ENCODE results near the gene FAF1. TPM values are rescaled to one million over a fixed set of nuclear protein-coding genes. Genes with fewer than 3 reads are reported as not detected.

FAF1 gene
- total and polyA plus RNA-seq, 9 of the 15 experiments (the other 6 are each of a cell fraction or from before 2014, with no cell fraction given), result 48.7 to 225 (median 118) TPM

DNA sequence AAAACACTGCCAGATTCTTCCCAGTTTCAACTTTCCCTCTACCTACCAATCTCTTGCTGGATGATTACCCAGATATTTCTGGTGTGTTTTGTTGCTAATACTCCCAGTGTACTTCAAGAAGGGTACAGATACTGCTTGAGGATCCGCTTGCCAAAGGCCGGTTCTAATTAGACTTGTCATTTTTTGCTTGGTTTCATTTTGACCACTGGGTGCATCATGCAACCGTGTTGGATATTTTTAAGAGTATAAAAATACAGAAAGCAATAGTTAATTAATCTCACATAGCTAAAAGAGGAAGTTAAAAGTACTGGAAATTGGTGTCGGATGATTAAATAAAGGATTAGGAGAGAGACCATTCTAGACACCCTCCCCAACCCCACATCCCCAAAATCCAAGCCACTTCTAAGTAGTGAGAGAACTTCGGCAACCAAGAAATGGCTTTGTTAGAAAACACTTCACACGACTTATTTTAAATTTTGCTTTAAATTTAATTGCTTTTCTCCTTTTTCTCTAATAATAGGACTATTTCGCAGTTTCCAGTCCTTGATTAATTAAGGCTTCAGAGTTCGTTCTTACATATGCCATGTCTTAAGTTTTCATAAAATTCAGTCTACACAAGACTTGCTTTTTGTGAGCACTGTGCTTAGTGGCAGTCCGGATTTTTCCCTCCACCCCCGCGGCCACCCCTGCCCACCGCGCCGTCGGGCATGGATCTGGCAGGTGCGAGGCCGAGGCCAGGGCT, 7.5 kb upstream of the FAF1 start (continued):
- TF ChIP-seq, protein P1, sequence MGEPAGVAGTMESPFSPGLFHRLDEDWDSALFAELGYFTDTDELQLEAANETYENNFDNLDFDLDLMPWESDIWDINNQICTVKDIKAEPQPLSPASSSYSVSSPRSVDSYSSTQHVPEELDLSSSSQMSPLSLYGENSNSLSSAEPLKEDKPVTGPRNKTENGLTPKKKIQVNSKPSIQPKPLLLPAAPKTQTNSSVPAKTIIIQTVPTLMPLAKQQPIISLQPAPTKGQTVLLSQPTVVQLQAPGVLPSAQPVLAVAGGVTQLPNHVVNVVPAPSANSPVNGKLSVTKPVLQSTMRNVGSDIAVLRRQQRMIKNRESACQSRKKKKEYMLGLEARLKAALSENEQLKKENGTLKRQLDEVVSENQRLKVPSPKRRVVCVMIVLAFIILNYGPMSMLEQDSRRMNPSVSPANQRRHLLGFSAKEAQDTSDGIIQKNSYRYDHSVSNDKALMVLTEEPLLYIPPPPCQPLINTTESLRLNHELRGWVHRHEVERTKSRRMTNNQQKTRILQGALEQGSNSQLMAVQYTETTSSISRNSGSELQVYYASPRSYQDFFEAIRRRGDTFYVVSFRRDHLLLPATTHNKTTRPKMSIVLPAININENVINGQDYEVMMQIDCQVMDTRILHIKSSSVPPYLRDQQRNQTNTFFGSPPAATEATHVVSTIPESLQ (CRISPR knock-in tag; IDR thresholded peaks at IDR 0.05), result no peak
- TF ChIP-seq ZNF3 (CRISPR knock-in tag; IDR thresholded peaks at IDR 0.05) (no peak), BDP1 (IDR thresholded peaks at IDR 0.05; ENCODE audit: insufficient read depth, insufficient read length) (no peak), MTA1 (IDR thresholded peaks at IDR 0.05; ENCODE audit: borderline replicate concordance) (0 out of 2 replicates have a peak, but pooled peaks have one; percentile 25), NCOA2 (IDR thresholded peaks at IDR 0.05; ENCODE audit: partially characterized antibody in 2 of 2) (no peak), ILF3 (IDR thresholded peaks at IDR 0.05; ENCODE audit: borderline replicate concordance) (peak; percentile 23; the same call in 1 of the 2 replicates), C11orf30 (IDR thresholded peaks at IDR 0.05; ENCODE audit: low read depth) (no peak), RCOR1 (IDR thresholded peaks at IDR 0.05; ENCODE audit: borderline replicate concordance in 1 of 2, low read depth in 2 of 2, low read length in 2 of 2) (no peak), ZNF75A (CRISPR knock-in tag; IDR thresholded peaks at IDR 0.05) (peak; percentile 10; the same call in 1 of the 2 replicates), FUS (optimal IDR thresholded peaks at IDR 0.05; ENCODE audit: low read depth, low read length) (no peak), NCOA6 (IDR thresholded peaks at IDR 0.05) (no peak; the same call in 1 of the 2 replicates), ELF4 (CRISPR knock-in tag; IDR thresholded peaks at IDR 0.05) (no peak), MED1 (CRISPR knock-in tag; IDR thresholded peaks at IDR 0.05; ENCODE audit: borderline replicate concordance) (no peak), TRIM24 (IDR thresholded peaks at IDR 0.05) (no peak), GTF2E2 (tag; IDR thresholded peaks at IDR 0.05) (no peak), ZNF282 (CRISPR knock-in tag; IDR thresholded peaks at IDR 0.05) (no peak), SETDB1 (IDR thresholded peaks at IDR 0.05; ENCODE audit: low read length) (no peak), THRAP3 (IDR thresholded peaks at IDR 0.05; ENCODE audit: borderline replicate concordance) (peak; percentile 75; the same call in 1 of the 2 replicates), BACH1 (tag; IDR thresholded peaks at IDR 0.05) (no peak)
- TF ChIP-seq, protein P2, sequence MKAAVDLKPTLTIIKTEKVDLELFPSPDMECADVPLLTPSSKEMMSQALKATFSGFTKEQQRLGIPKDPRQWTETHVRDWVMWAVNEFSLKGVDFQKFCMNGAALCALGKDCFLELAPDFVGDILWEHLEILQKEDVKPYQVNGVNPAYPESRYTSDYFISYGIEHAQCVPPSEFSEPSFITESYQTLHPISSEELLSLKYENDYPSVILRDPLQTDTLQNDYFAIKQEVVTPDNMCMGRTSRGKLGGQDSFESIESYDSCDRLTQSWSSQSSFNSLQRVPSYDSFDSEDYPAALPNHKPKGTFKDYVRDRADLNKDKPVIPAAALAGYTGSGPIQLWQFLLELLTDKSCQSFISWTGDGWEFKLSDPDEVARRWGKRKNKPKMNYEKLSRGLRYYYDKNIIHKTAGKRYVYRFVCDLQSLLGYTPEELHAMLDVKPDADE (conservative IDR thresholded peaks at IDR 0.05; ENCODE audit: control insufficient read depth, low read depth, low read length), result no peak
- TF ChIP-seq, protein P3, sequence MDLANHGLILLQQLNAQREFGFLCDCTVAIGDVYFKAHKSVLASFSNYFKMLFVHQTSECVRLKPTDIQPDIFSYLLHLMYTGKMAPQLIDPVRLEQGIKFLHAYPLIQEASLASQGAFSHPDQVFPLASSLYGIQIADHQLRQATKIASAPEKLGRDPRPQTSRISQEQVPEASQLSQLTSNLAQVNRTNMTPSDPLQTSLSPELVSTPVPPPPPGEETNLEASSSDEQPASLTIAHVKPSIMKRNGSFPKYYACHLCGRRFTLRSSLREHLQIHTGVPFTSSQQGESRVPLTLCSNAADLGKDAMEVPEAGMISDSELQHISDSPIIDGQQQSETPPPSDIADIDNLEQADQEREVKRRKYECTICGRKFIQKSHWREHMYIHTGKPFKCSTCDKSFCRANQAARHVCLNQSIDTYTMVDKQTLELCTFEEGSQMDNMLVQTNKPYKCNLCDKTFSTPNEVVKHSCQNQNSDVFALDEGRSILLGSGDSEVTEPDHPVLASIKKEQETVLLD (IDR thresholded peaks at IDR 0.05), result 0 out of 2 replicates have a peak, but pooled peaks have one; percentile 29
- TF ChIP-seq, protein P4, sequence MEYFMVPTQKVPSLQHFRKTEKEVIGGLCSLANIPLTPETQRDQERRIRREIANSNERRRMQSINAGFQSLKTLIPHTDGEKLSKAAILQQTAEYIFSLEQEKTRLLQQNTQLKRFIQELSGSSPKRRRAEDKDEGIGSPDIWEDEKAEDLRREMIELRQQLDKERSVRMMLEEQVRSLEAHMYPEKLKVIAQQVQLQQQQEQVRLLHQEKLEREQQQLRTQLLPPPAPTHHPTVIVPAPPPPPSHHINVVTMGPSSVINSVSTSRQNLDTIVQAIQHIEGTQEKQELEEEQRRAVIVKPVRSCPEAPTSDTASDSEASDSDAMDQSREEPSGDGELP (CRISPR knock-in tag; IDR thresholded peaks at IDR 0.05; ENCODE audit: borderline replicate concordance), result no peak

All from K562 (cell line).